Panc1 (cell line): ENCODE measurements around the gene DCLRE1B. TPM values are rescaled to one million over a fixed set of nuclear protein-coding genes. Genes with fewer than 3 reads are reported as not detected.

ENCODE experiments used
- ATAC-seq: fragments of 200-7000 bp; cut with Tn5 transposase; 2 replicates; pipeline ENCODE4 v1.9.1; 2020; ENCODE audit warnings: mild to moderate bottlenecking, moderate library complexity
- BruUV-seq: library from RNA; stranded (reverse); fragments of 400-500 nt; replicated peaks from 2 replicates; lab custom pipeline; 2021; lab: Mats Ljungman, UMichigan
- CTCF ChIA-PET: fragments of 300-600 bp; sonication (Branson Sonifier 250); formaldehyde crosslinking; loops from one replicate; lab custom pipeline; 2022; ENCODE audit warnings: antibody characterized with exemption; lab: Charles Lee
- POLR2A ChIA-PET: fragments of 300-600 bp; sonication (Branson Sonifier 250); formaldehyde crosslinking; loops from one replicate; lab custom pipeline; 2022; ENCODE audit warnings: antibody characterized with exemption; lab: Charles Lee
- DNase-seq: peaks from one replicate; pipeline ENCODE4 v3.0.0-alpha.2; 2010; ENCODE audit warnings: low read depth, low spot score
- H3K27ac ChIP-seq: 2 replicates; pipeline ENCODE4 v1.5.1; 2011; ENCODE audit warnings: mild to moderate bottlenecking, low read length, inconsistent platforms
- H3K27me3 ChIP-seq: fragments of 200-500 bp; sonication (Bioruptor generic); 2 replicates; pipeline ENCODE4 v1.6.0; 2014; ENCODE audit warnings: low read length, inconsistent platforms; ENCODE audit not compliant: control insufficient read depth, insufficient read depth
- H3K36me3 ChIP-seq: fragments of 200-500 bp; sonication (Bioruptor generic); 2 replicates; pipeline ENCODE4 v1.5.1; 2014; ENCODE audit warnings: inconsistent platforms, mild to moderate bottlenecking, low read length, moderate library complexity; ENCODE audit not compliant: control insufficient read depth, insufficient read depth
- H3K4me1 ChIP-seq: 2 replicates; pipeline ENCODE4 v1.5.1; 2011; ENCODE audit warnings: inconsistent platforms, mild to moderate bottlenecking, low read length, moderate library complexity; ENCODE audit not compliant: control insufficient read depth, insufficient read depth
- H3K4me3 ChIP-seq, 2 experiments: 2 replicates each; pipeline ENCODE4 v1.5.1; 2011 to 2012; ENCODE audit warnings: low read depth in 2 of 2, low read length in 2 of 2, mild to moderate bottlenecking in 2 of 2, inconsistent platforms in 1 of 2, moderate library complexity in 1 of 2
- H3K9me3 ChIP-seq: fragments of 200-500 bp; sonication (Bioruptor generic); 2 replicates; pipeline ENCODE4 v1.5.1; 2014; ENCODE audit warnings: low read depth, mild to moderate bottlenecking, inconsistent platforms, low read length, moderate library complexity; ENCODE audit not compliant: control insufficient read depth, insufficient read depth
- POLR2AphosphoS5 ChIP-seq: IDR thresholded peaks from 2 replicates; pipeline ENCODE4 v1.6.1; 2012; ENCODE audit warnings: mild to moderate bottlenecking, low read depth, low read length, moderate library complexity
- SIN3A ChIP-seq: IDR thresholded peaks from 2 replicates; pipeline ENCODE4 v1.6.1; 2012; ENCODE audit warnings: low read depth, mild to moderate bottlenecking, low read length, moderate library complexity, borderline replicate concordance; ENCODE audit not compliant: insufficient read depth
- TCF7L2 ChIP-seq: IDR thresholded peaks from 2 replicates; pipeline ENCODE4 v1.6.1; 2011; ENCODE audit warnings: mild to moderate bottlenecking, low read depth, low read length, inconsistent platforms
- in situ Hi-C: cut with HindIII; loops from 2 replicates; pipeline ENCODE4 v1.10.0; 2016; ENCODE audit warnings: low sequenced_read_pairs, low pct_unique_long_range_greater_than_20kb
- intact Hi-C: fragments of 100-400 bp; cut with micrococcal nuclease; formaldehyde crosslinking; loops from one replicate; pipeline ENCODE4 v1.10.0; 2022; ENCODE audit not compliant: unreplicated experiment
- total RNA-seq: library from RNA; stranded (reverse); gene quantifications from one replicate; pipeline ENCODE4 v1.2.1, GENCODE V29; 2021; ENCODE audit not compliant: unreplicated experiment
- TF ChIP-seq, protein P1 (sequence below): fragments of 450-650 bp; IDR thresholded peaks from 2 replicates; pipeline ENCODE4 v1.5.1; 2017; ENCODE audit warnings: mild to moderate bottlenecking
- TF ChIP-seq, protein P2 (sequence below), 2 experiments: IDR thresholded peaks; 2 replicates each; pipeline ENCODE4 v1.6.1; 2011 to 2012; ENCODE audit warnings: low read depth in 2 of 2, control low read depth in 1 of 2, low read length in 1 of 2, mild to moderate bottlenecking in 1 of 2, moderate library complexity in 1 of 2; ENCODE audit not compliant: insufficient read depth in 1 of 2

The DCLRE1B gene
- total RNA-seq, 1 experiment from 2014 or later: 8.6 TPM

DNA sequence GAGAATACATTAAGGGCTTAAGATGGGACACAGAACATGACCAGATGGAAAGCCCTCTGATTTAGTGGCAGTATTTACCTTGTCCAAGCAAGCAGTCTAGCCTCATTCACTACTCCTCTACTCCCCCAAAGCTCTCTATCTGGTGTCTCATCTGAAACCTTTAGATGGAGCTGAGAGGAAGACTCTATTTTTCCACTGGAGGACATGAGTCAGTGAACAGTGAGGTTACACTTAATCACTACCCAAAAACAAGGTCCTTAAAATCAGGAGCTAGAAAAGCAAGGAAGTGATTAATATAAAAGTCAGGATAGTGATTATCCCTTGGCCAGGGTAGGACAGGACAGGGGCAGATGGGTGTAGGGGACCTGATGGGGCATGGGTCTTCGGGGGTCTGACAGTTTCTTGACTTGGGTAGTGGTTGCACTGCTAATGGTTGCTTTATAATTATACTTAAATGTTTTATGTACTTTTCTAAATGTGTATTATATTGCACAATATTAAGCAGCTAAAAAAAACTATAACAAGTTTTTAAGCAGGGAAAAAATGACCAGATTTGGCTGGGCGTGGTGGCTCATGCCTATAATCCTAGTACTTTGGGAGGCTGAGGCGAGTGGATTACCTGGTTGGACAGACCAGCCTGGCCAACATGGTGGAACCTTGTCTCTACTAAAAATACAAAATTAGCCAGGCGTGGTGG lies 36.6 kb upstream of the DCLRE1B start:
- intact Hi-C loops (no loop called here), in situ Hi-C loops (no loop called here)
- DNase-seq: no peak
- no peak overlapping the region for H3K27ac ChIP-seq
- BruUV-seq: no TSS peak
- H3K4me3 ChIP-seq: no peak overlapping the region
- POLR2A ChIA-PET: no interaction called here
- H3K9me3 ChIP-seq: no peaks in the 10 kb centered on the region
- TF ChIP-seq, protein P1, sequence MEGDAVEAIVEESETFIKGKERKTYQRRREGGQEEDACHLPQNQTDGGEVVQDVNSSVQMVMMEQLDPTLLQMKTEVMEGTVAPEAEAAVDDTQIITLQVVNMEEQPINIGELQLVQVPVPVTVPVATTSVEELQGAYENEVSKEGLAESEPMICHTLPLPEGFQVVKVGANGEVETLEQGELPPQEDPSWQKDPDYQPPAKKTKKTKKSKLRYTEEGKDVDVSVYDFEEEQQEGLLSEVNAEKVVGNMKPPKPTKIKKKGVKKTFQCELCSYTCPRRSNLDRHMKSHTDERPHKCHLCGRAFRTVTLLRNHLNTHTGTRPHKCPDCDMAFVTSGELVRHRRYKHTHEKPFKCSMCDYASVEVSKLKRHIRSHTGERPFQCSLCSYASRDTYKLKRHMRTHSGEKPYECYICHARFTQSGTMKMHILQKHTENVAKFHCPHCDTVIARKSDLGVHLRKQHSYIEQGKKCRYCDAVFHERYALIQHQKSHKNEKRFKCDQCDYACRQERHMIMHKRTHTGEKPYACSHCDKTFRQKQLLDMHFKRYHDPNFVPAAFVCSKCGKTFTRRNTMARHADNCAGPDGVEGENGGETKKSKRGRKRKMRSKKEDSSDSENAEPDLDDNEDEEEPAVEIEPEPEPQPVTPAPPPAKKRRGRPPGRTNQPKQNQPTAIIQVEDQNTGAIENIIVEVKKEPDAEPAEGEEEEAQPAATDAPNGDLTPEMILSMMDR: no peak
- TF ChIP-seq POLR2AphosphoS5 (no peak), SIN3A (no peak)
- no peaks in the 10 kb centered on the region for H3K27me3 ChIP-seq
- no peaks in the 10 kb centered on the region for H3K36me3 ChIP-seq
- no peaks in the 10 kb centered on the region for H3K4me1 ChIP-seq
- CTCF ChIA-PET: interaction anchor here (0.6 kb wide), 1 partner anchor 64 kb away, joined by 3 read pairs; no protein-coding TSS in a partner anchor
- ATAC-seq: no peak

DNA sequence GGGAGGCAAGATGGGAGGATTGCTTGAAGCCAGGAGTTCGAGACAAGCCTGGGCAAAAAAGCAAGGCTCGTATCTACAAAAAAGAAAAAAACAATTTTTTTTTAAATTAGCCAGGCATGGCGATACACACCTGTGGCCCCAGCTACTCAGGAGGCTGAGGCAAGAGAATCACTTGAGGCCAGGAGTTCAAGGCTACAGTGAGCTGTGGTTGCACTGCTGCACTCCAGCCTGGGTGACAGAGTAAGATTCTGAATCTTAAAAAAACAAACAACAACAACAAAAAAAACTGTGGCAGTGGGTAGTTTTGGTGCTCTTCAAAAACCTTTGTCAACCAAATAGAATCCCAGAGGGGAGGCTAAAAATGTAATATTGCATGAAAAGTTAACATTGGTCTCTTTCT lies 34.3 kb upstream of the DCLRE1B start:
- intact Hi-C loops: no loop called here
- no peak overlapping the region for H3K27ac ChIP-seq
- DNase-seq (no peak), ATAC-seq (no peak)
- H3K4me3 ChIP-seq: no peak overlapping the region
- POLR2A ChIA-PET: no interaction called here
- H3K4me1 ChIP-seq: no peaks in the 10 kb centered on the region
- no TSS peak for BruUV-seq
- H3K36me3 ChIP-seq: no peaks in the 10 kb centered on the region
- TF ChIP-seq, protein P2, sequence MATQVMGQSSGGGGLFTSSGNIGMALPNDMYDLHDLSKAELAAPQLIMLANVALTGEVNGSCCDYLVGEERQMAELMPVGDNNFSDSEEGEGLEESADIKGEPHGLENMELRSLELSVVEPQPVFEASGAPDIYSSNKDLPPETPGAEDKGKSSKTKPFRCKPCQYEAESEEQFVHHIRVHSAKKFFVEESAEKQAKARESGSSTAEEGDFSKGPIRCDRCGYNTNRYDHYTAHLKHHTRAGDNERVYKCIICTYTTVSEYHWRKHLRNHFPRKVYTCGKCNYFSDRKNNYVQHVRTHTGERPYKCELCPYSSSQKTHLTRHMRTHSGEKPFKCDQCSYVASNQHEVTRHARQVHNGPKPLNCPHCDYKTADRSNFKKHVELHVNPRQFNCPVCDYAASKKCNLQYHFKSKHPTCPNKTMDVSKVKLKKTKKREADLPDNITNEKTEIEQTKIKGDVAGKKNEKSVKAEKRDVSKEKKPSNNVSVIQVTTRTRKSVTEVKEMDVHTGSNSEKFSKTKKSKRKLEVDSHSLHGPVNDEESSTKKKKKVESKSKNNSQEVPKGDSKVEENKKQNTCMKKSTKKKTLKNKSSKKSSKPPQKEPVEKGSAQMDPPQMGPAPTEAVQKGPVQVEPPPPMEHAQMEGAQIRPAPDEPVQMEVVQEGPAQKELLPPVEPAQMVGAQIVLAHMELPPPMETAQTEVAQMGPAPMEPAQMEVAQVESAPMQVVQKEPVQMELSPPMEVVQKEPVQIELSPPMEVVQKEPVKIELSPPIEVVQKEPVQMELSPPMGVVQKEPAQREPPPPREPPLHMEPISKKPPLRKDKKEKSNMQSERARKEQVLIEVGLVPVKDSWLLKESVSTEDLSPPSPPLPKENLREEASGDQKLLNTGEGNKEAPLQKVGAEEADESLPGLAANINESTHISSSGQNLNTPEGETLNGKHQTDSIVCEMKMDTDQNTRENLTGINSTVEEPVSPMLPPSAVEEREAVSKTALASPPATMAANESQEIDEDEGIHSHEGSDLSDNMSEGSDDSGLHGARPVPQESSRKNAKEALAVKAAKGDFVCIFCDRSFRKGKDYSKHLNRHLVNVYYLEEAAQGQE (IDR thresholded peaks at IDR 0.05; ENCODE audit: insufficient read depth in 1 of 2, low read depth in 2 of 2, low read length in 1 of 2): no peak
- no peak for TF ChIP-seq POLR2AphosphoS5
- TF ChIP-seq TCF7L2: no peak
- TF ChIP-seq, protein P1: no peak
- TF ChIP-seq SIN3A: no peak
- no peaks in the 10 kb centered on the region for H3K9me3 ChIP-seq
- in situ Hi-C loops: no loop called here
- H3K27me3 ChIP-seq: no peaks in the 10 kb centered on the region
- CTCF ChIA-PET: no interaction called here
